GM19240 (cell line): ENCODE results near the gene ERC1.
"Not testable (repeated sequence)": the region's sequence is repeated elsewhere in the genome, so short reads cannot be mapped to it uniquely, and the experiment has no call there.

Source experiments
- DNase-seq: peaks from one replicate; pipeline ENCODE4 v3.0.0; 2011; ENCODE audit warnings: low spot score; ENCODE audit not compliant: insufficient read length

Gene ERC1

GRCh38 chr12:1316991-1317390 is 326.0 kb downstream of the ERC1 start:
- not testable (repeated sequence) for DNase-seq

DNA sequence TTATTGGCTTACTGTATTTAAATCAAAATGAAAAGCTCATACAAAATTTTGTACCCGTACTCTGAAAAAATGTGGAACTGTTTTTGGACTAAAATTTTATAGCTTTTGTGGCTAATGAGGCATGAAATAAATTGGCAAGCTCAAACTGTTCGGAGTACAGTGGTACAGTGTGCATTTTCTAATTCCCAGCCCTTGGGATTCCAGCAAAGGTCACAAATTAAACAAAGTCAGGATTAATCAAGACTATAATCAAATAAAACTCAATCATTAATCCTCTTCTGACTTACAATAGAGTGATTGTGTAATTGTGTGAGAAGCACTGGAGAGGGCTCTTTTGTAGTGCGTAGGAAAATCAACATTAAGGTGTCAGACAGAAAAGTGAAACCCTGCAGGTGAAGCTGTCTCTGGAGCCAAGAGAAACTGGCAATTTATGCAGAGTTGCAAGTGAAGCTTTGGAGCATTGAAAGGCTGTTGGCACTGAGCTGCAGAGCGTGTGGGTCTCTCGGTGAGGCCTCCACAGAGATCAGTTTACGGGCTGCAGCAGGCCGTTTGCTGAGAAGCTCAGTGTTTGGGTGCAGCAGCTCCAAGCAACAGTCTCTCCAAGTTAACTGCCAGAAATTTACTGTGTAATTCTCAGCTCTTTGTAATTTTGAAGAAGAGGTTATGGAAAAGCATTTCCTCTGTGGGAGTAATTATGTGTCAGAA is 327.5 kb downstream of the ERC1 start:
- no peak for DNase-seq

GRCh38 chr12:1319212-1319611 is 328.2 kb downstream of the ERC1 start:
- no peak for DNase-seq

- DNase-seq = no peak
Measured at GRCh38 chr12:1320021-1320420, 329.0 kb downstream of the ERC1 start.

DNA sequence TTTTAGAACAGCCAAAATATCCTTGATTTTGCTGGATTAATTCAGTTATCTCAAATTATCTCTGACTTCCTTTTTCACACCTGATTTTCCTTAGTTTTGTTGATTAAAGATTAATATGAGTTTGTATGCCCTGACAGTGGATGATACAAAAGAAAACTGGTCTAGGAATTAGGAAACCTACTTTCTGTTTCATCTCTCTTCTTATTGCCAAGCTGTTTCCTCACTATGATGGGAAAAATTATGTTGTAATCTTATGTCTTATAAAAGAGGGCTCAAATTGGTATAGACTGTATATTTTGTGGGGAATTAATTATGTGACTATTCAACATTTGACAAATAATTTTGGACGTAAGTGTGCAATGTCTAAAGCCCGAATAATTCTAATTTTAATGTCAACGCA is 331.8 kb downstream of the ERC1 start:
- DNase-seq = no peak

DNA sequence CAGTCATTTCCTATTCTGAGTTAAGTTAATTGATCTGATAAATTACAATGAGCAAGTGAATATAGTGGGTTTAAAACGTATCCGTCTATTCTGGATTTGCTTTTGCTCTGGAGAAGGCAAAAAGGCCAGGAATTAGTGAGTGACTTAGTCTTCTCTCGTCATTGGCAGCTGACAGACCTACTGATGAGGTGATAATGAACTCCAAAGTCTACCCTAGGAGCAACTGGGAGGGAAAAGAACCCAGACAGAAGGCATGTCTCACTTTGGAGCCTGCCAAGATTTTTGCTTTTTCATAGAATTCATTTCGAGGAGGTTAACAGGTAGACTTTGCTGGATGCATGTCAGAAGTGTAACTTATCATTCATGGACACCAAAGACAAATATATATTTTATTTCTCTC is 333.1 kb downstream of the ERC1 start:
- DNase-seq = no peak

DNA sequence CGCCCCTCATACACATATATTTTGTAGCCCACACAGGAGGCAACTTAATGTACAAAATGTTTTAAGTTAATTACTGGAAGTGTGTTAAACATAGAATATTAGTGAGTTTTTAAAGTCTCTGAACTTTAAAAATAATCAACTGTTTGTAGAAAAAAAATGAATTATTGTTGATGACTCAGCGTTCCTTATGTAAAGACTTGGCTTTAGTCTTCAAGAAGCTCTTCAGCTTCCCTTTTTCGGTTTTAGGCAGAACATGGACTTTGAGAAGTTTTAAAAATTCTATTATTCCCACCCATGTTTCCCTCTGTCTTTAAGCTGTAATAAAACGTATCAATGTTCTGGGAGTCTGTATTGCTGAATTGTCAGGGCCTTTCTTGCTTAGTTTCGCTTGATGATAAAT is 333.9 kb downstream of the ERC1 start:
- DNase-seq = no peak

GRCh38 chr12:1325666-1326065 is 334.6 kb downstream of the ERC1 start:
- DNase-seq = no peak

GRCh38 chr12:1326258-1326657 is 335.2 kb downstream of the ERC1 start:
- no peak for DNase-seq

GRCh38 chr12:1328391-1328790 is 337.4 kb downstream of the ERC1 start:
- no peak for DNase-seq

DNA sequence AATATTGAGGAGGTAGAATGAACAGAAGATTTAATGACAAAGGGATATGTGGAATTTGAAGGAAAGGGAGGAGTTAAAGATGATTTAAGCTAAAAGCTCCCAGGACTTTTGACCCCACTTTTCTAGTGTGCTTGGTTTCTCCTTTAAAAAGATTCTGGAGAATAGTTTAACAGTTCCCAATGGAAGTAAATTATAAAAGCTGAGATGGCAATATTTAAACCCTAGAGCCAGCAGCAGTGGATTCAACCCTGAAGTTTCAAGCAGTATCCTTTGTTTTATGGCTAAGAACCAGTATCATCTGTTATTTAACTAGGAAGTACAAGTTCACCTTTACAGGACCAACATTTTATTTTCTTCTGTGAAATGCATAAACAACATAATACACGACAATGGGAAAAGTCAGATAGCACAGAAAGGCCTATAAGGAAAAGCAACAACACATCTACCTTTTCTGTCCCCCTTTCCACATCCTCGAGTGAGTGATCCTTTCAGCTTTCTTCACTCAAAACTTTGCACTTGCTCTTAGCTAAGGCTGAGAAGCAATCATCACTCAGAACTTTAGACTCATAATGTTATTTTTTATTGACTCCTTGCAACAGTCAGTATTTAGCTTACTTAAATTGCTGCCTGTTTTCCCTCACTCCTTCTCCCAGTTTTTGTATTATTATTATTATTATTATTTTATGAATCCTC is 338.9 kb downstream of the ERC1 start:
- no peak for DNase-seq

- DNase-seq = no peak
Measured at GRCh38 chr12:1330477-1330827, 339.4 kb downstream of the ERC1 start.

- no peak for DNase-seq
Measured at GRCh38 chr12:1332327-1332726, 341.3 kb downstream of the ERC1 start.

- DNase-seq = no peak
Measured at GRCh38 chr12:1338483-1339177, 347.6 kb downstream of the ERC1 start.

- not testable (repeated sequence) for DNase-seq
Measured at GRCh38 chr12:1339178-1339541, 348.1 kb downstream of the ERC1 start.

GRCh38 chr12:1339618-1340319 is 348.7 kb downstream of the ERC1 start:
- no peak for DNase-seq

- not testable (repeated sequence) for DNase-seq
Measured at GRCh38 chr12:1341270-1341669, 350.2 kb downstream of the ERC1 start.

DNA sequence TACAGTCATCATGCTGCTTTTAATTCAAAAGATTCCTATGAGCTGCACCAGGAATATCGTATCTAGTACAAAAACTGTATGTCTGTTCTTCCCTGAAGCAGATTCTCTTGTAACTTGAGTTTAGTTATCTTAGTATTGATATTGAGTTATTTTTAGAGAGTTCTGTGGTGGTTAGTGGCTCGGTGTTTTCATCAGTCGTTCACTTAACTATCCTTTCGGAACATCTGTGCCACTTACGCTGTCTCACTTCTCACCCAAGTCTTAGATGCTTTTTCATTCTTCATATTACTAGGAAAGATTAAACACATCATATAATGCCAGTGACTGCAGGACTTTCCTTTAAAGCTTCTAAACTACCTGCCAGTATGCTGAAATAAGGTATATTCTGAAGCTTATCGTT is 352.4 kb downstream of the ERC1 start:
- DNase-seq = no peak

- DNase-seq = no peak
Measured at GRCh38 chr12:1344245-1344644, 353.2 kb downstream of the ERC1 start.

- no peak for DNase-seq
Measured at GRCh38 chr12:1346126-1346525, 355.1 kb downstream of the ERC1 start.

GRCh38 chr12:1347294-1347693 is 356.3 kb downstream of the ERC1 start:
- no peak for DNase-seq

GRCh38 chr12:1348606-1349005 is 357.6 kb downstream of the ERC1 start:
- no peak for DNase-seq
